ENCODE results near the gene MROH2A. TPM values are rescaled to one million over a fixed set of nuclear protein-coding genes. Genes with fewer than 3 reads are reported as not detected.

The MROH2A gene
- total RNA-seq, 1 experiment from 2014 or later = not detected

- Histone ChIP-seq H3K4me1 (ENCODE audit: control insufficient read depth in 1 of 2, insufficient read depth in 2 of 2, low read length in 2 of 2) (no peaks in the 10 kb centered on the region), H3K4me3 (replicated peaks in 1 of 2; ENCODE audit: low read depth in 1 of 2, low read length in 2 of 2) (no peak overlapping the region), H2AFZ (ENCODE audit: low read depth, low read length, poor library complexity, severe bottlenecking) (no peak overlapping the region), H3K27me3 (ENCODE audit: insufficient read depth, low read length) (no peaks in the 10 kb centered on the region), H3K36me3 (ENCODE audit: control insufficient read depth in 1 of 2, insufficient read depth in 2 of 2, low read length in 2 of 2) (peaks cover 88 to 97% of the 10 kb centered on the region in 2 experiments), H3K79me2 (ENCODE audit: insufficient read depth, low read length) (peaks cover 99% of the 10 kb centered on the region), H4K20me1 (ENCODE audit: insufficient read depth) (peaks cover 18% of the 10 kb centered on the region; the same call in 1 of the 2 replicates), H3K9me2 (ENCODE audit: insufficient read depth) (no peaks in the 10 kb centered on the region), H3K9ac (ENCODE audit: low read length) (no peak overlapping the region), H3K27ac (ENCODE audit: low read depth, low read length) (no peak overlapping the region), H3K9me3 (ENCODE audit: control insufficient read depth in 1 of 2, insufficient read depth in 1 of 2, low read depth in 1 of 2, low read length in 2 of 2) (no peaks in the 10 kb centered on the region), H3K4me2 (ENCODE audit: low read length) (no peak overlapping the region)
- intact Hi-C loops (cut with micrococcal nuclease) = no loop called here
- ChIA-PET POLR2A (no interaction called here), CTCF (no interaction called here), RAD21 (ENCODE audit: low non-redundant PET in 1 of 2, low total read pairs in 2 of 2, uncharacterized antibody in 2 of 2, unreplicated experiment in 2 of 2) (no interaction called here)
- no peak for ATAC-seq
- no peak for TF ChIP-seq ATF3 (IDR thresholded peaks at IDR 0.05)
- TF ChIP-seq EZH2 (IDR thresholded peaks at IDR 0.05) = no peak
- no peak for TF ChIP-seq CTCF (IDR thresholded peaks at IDR 0.05 in 2 of 3, conservative IDR thresholded peaks at IDR 0.05 in 1 of 3; ENCODE audit: borderline replicate concordance in 1 of 3, insufficient read depth in 1 of 3, low read depth in 2 of 3, low read length in 2 of 3)
- no peak for TF ChIP-seq SIN3A (IDR thresholded peaks at IDR 0.05; ENCODE audit: low read depth)
- TF ChIP-seq TCF7L2 (IDR thresholded peaks at IDR 0.05; ENCODE audit: borderline replicate concordance, extremely low read depth, insufficient read depth, insufficient read length) = no peak
- TF ChIP-seq, protein P1, sequence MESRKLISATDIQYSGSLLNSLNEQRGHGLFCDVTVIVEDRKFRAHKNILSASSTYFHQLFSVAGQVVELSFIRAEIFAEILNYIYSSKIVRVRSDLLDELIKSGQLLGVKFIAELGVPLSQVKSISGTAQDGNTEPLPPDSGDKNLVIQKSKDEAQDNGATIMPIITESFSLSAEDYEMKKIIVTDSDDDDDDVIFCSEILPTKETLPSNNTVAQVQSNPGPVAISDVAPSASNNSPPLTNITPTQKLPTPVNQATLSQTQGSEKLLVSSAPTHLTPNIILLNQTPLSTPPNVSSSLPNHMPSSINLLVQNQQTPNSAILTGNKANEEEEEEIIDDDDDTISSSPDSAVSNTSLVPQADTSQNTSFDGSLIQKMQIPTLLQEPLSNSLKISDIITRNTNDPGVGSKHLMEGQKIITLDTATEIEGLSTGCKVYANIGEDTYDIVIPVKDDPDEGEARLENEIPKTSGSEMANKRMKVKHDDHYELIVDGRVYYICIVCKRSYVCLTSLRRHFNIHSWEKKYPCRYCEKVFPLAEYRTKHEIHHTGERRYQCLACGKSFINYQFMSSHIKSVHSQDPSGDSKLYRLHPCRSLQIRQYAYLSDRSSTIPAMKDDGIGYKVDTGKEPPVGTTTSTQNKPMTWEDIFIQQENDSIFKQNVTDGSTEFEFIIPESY (IDR thresholded peaks at IDR 0.05; ENCODE audit: extremely low read depth, insufficient replicate concordance, low read length) = no peak
- no peak for TF ChIP-seq RAD21 (IDR thresholded peaks at IDR 0.05; ENCODE audit: low read depth)
- no peak for TF ChIP-seq POLR2A (IDR thresholded peaks at IDR 0.05; ENCODE audit: borderline replicate concordance, extremely low read depth, insufficient read depth, insufficient read length)
- no peak for TF ChIP-seq EGR1 (IDR thresholded peaks at IDR 0.05; ENCODE audit: low read depth)
- TF ChIP-seq POLR2AphosphoS5 (IDR thresholded peaks at IDR 0.05; ENCODE audit: low read depth, low read length) = no peak
- no peak for TF ChIP-seq SP1 (IDR thresholded peaks at IDR 0.05; ENCODE audit: low read depth)
- no peak for TF ChIP-seq MAX (IDR thresholded peaks at IDR 0.05)
- TF ChIP-seq ZFX (IDR thresholded peaks at IDR 0.05) = no peak
- TF ChIP-seq EZH2phosphoT487 (IDR thresholded peaks at IDR 0.05; ENCODE audit: borderline replicate concordance) = no peak
- TF ChIP-seq YY1 (IDR thresholded peaks at IDR 0.05; ENCODE audit: extremely low read depth, insufficient replicate concordance, low read depth, low read length) = no peak
- TF ChIP-seq ELF1 (IDR thresholded peaks at IDR 0.05; ENCODE audit: borderline replicate concordance, low read depth) = no peak
- no peak for TF ChIP-seq CEBPB (IDR thresholded peaks at IDR 0.05; ENCODE audit: low read depth)
- TF ChIP-seq ZNF274 (IDR thresholded peaks at IDR 0.05; ENCODE audit: low read depth, low read length) = no peak
- no peak for TF ChIP-seq CBX3 (IDR thresholded peaks at IDR 0.05; ENCODE audit: low read depth)
- TF ChIP-seq, protein P2, sequence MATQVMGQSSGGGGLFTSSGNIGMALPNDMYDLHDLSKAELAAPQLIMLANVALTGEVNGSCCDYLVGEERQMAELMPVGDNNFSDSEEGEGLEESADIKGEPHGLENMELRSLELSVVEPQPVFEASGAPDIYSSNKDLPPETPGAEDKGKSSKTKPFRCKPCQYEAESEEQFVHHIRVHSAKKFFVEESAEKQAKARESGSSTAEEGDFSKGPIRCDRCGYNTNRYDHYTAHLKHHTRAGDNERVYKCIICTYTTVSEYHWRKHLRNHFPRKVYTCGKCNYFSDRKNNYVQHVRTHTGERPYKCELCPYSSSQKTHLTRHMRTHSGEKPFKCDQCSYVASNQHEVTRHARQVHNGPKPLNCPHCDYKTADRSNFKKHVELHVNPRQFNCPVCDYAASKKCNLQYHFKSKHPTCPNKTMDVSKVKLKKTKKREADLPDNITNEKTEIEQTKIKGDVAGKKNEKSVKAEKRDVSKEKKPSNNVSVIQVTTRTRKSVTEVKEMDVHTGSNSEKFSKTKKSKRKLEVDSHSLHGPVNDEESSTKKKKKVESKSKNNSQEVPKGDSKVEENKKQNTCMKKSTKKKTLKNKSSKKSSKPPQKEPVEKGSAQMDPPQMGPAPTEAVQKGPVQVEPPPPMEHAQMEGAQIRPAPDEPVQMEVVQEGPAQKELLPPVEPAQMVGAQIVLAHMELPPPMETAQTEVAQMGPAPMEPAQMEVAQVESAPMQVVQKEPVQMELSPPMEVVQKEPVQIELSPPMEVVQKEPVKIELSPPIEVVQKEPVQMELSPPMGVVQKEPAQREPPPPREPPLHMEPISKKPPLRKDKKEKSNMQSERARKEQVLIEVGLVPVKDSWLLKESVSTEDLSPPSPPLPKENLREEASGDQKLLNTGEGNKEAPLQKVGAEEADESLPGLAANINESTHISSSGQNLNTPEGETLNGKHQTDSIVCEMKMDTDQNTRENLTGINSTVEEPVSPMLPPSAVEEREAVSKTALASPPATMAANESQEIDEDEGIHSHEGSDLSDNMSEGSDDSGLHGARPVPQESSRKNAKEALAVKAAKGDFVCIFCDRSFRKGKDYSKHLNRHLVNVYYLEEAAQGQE (IDR thresholded peaks at IDR 0.05; ENCODE audit: low read depth) = no peak
- no peak for DNase-seq (ENCODE audit: low read depth, low spot score)
- no TSS peak for BruUV-seq (replicated peaks)
These were observed 66.1 kb downstream of the MROH2A start for GRCh38 chr2:233844064-233844807.

All from HCT116 (cell line).